ENCODE results near the gene C7orf57.

DNA sequence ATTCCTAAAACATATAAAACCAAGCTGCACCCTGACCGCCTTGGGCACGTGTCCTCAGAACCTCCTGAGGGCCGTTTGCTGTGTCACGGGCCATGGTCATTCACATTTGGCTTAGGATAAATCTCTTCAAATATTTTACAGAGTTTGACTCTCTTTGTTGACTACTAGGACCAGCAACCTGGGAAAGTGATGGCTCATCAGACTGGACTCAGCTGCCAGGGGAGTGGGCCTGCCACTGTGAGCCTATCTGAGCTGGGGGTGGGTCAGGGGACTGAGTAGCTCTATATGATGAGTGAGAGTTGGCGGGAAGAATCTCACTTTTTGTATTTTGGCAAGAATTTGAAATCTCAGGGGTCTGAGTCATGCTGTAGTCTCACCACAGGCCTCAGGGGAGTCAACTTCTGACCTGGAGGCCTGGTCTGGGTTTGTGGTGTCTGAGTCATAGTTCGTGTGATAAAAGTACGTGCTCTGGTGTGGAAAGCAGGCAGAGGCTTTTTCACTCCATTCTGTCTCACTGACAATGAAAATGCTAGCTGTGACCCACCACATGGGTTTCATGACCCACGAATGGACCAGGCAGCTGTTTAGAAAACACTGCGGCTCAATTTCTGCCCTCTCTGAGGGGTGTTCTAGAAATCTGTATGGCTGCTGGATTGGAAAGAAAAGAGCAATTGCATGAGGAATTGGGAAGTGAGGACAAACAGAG, 49.5 kb downstream of the C7orf57 start:
- TF ChIP-seq, protein P1, sequence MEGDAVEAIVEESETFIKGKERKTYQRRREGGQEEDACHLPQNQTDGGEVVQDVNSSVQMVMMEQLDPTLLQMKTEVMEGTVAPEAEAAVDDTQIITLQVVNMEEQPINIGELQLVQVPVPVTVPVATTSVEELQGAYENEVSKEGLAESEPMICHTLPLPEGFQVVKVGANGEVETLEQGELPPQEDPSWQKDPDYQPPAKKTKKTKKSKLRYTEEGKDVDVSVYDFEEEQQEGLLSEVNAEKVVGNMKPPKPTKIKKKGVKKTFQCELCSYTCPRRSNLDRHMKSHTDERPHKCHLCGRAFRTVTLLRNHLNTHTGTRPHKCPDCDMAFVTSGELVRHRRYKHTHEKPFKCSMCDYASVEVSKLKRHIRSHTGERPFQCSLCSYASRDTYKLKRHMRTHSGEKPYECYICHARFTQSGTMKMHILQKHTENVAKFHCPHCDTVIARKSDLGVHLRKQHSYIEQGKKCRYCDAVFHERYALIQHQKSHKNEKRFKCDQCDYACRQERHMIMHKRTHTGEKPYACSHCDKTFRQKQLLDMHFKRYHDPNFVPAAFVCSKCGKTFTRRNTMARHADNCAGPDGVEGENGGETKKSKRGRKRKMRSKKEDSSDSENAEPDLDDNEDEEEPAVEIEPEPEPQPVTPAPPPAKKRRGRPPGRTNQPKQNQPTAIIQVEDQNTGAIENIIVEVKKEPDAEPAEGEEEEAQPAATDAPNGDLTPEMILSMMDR (IDR thresholded peaks at IDR 0.05), result no peak
- TF ChIP-seq POLR2A (IDR thresholded peaks at IDR 0.05) (peak; percentile 19), POLR2AphosphoS5 (IDR thresholded peaks at IDR 0.05) (peak in 2 of 3 donors; percentile 12 to 55)
